IMR-90 (cell line): ENCODE measurements around the gene MRPL28.
"Not testable (repeated sequence)": the region's sequence is repeated elsewhere in the genome, so short reads cannot be mapped to it uniquely, and the experiment has no call there.

Source experiments
- BHLHE40 ChIP-seq: fragments of 150-350 bp; IDR thresholded peaks from 2 replicates; pipeline ENCODE4 v1.6.1; 2016; ENCODE audit warnings: mild to moderate bottlenecking, low read depth, low read length
- CEBPB ChIP-seq: IDR thresholded peaks from 2 replicates; pipeline ENCODE4 v1.6.1; 2012; ENCODE audit warnings: low read depth, low read length, improper control_type of control experiment
- CHD1 ChIP-seq: IDR thresholded peaks from 2 replicates; pipeline ENCODE4 v1.6.1; 2012; ENCODE audit warnings: low read depth, low read length, improper control_type of control experiment
- MAFK ChIP-seq: IDR thresholded peaks from 2 replicates; pipeline ENCODE4 v1.6.1; 2012; ENCODE audit warnings: low read depth, low read length, improper control_type of control experiment
- MXI1 ChIP-seq: IDR thresholded peaks from 2 replicates; pipeline ENCODE4 v1.6.1; 2012; ENCODE audit warnings: low read depth, mild to moderate bottlenecking, low read length, moderate library complexity, borderline replicate concordance
- POLR2A ChIP-seq: IDR thresholded peaks from 2 replicates; pipeline ENCODE4 v1.6.1; 2012; ENCODE audit warnings: mild to moderate bottlenecking, low read depth, low read length
- RAD21 ChIP-seq: IDR thresholded peaks from 2 replicates; pipeline ENCODE4 v1.6.1; 2012; ENCODE audit warnings: low read length, improper control_type of control experiment
- TF ChIP-seq, protein P1 (sequence below): conservative IDR thresholded peaks from 2 replicates; pipeline ENCODE4 v1.5.1; 2012; ENCODE audit warnings: mild to moderate bottlenecking, low read depth, low read length, improper control_type of control experiment

DNA sequence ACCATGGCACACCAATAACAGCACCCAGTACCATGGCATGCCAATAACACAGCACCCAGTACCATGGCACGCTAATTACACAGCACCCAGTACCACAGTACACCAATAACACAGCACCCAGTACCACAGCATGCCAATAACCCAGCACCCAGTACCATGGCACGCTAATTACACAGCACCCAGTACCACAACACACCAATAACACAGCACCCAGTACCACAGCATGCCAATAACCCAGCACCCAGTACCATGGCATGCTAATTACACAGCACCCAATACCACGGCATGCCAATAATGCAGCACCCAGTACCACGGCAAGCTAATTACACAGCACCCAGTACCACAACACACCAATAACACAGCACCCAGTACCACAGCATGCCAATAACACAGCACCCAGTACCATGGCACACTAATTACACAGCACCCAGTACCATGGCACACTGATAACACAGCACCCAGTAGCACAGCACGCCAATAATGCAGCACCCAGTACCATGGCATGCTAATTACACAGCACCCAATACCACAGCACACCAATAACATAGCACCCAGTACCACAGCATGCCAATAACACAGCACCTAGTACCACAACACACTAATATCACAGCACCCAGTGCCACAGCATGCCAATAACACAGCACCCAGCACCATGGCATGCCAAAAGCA, 36.0 kb downstream of the MRPL28 start:
- TF ChIP-seq, protein P1, sequence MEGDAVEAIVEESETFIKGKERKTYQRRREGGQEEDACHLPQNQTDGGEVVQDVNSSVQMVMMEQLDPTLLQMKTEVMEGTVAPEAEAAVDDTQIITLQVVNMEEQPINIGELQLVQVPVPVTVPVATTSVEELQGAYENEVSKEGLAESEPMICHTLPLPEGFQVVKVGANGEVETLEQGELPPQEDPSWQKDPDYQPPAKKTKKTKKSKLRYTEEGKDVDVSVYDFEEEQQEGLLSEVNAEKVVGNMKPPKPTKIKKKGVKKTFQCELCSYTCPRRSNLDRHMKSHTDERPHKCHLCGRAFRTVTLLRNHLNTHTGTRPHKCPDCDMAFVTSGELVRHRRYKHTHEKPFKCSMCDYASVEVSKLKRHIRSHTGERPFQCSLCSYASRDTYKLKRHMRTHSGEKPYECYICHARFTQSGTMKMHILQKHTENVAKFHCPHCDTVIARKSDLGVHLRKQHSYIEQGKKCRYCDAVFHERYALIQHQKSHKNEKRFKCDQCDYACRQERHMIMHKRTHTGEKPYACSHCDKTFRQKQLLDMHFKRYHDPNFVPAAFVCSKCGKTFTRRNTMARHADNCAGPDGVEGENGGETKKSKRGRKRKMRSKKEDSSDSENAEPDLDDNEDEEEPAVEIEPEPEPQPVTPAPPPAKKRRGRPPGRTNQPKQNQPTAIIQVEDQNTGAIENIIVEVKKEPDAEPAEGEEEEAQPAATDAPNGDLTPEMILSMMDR: not testable (repeated sequence)
- not testable (repeated sequence) for TF ChIP-seq CEBPB, MAFK, BHLHE40, CHD1, POLR2A, RAD21, MXI1
